ENCODE results near the gene MYO3B.
"Not testable (repeated sequence)": the region's sequence is repeated elsewhere in the genome, so short reads cannot be mapped to it uniquely, and the experiment has no call there.

The MYO3B gene

DNA sequence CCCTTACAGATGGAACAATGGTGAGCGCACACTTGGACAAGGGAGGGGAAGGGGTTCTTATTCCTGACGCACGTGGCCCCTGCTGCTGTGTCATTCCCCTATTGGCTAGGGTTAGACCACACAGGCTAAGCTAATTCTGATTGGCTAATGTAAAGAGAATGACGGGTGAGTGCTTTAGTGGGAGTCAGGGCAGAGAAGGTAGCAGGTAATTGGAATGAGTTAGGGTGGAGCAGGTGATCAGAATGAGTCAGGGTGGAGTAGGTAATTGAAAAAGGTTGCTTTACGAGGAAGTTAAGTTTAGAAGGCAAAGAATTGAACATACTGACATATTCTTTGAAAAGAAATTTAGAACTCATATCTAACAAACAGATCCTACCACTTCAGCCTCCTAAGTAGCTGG is 256.4 kb downstream of the MYO3B start:
- H3K36me3 Mint-ChIP-seq (ENCODE audit: insufficient read depth); H3K9me3 Mint-ChIP-seq; ATAC-seq (replicated peaks); H3K27me3 Mint-ChIP-seq; H3K4me3 Mint-ChIP-seq; DNase-seq: not testable (repeated sequence)
- Mint-ChIP-seq H3K27ac (peak overlapping the region in 1 of 2 donors; percentile 92), H3K4me1 (ENCODE audit: low read depth in 2 of 2) (peaks cover 29 to 44% of the 10 kb centered on the region in 2 donors)

DNA sequence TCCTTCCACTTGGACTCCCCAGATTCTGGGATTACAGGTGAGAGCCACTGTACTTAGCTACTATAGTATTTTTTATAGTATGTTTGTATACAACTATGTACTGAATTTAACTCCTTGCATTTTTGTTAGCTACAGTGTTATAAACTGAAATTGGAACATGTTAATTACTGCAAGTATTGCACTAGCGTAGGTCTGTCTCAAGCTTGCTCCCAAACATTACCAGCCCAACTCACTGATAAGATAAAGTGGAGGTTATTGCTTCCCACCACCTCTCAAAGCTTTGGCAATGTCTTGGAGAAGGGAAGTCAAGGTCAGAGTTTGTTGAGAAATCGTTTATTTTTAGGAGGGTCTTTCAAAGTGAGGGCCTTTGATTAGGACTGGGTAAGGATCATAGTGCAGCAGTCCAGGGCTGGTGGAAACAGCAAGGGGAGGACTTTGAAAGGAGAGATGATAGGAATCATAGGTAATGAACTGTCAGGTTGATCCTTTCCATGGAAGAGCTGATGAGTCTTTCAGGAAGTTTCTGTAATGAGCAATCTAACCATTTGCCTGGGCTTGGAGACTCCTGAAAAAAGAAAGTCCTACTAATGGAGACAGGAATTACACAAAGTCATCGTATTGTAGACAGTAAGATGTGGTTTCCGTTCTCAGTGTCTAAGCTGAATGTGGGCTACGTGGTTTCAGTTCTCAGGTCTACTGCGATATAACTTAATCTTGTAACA is 257.1 kb downstream of the MYO3B start:
- DNase-seq (peak in 2 of 3 experiments; percentile 6 to 14), ATAC-seq (replicated peaks) (peak; percentile 77)
- H3K36me3 Mint-ChIP-seq (ENCODE audit: insufficient read depth): no peaks in the 10 kb centered on the region
- peak overlapping the region; percentile 62 to 74 for H3K4me3 Mint-ChIP-seq
- H3K27me3 Mint-ChIP-seq: no peaks in the 10 kb centered on the region
- peak overlapping the region; percentile 16 to 92 for H3K27ac Mint-ChIP-seq
- no peaks in the 10 kb centered on the region for H3K9me3 Mint-ChIP-seq
- peaks cover 29 to 44% of the 10 kb centered on the region in 2 donors for H3K4me1 Mint-ChIP-seq (ENCODE audit: low read depth in 2 of 2)

DNA sequence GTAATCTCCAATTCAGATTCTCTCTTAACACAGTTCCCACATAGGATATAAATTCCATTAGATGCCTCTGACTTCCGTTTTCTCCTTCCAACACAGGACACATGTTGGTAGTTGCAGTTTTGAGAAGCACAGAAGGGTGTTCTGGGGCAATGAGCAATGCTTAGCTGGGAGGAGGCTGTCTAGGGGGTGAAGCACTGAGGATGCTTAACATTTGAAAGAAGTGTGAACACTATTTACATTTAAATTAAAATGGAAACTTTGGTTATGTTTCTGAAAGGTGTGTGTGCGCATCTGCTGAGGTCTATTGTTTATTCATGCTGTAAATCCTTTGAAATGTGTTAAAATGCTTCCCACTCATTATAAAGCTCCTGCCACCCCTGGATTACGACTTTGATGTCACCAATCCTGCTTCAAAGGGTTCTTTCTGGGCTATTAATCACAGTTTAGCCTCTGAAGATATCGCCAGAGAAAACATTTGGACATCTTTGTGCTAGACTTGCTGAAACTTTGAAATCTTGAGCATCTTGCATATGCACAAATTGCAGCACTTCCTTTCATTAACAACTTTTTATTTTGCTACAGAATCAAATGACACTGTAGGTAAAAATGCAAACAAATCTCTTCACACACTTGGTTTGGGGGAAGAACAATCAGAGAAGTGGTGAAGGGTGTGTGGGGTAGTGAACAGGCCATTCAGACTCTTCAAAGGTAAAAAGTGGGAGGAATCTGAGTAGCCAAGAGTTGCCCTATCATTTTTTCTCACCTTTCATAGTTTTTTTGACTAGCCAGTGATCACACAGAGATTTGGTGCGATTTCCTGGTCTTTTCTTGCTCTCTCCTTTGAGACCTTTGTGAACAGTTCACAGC is 258.4 kb downstream of the MYO3B start:
- Mint-ChIP-seq H3K9me3 (no peaks in the 10 kb centered on the region), H3K27ac (peak overlapping the region; percentile 78 to 92), H3K36me3 (ENCODE audit: insufficient read depth) (no peaks in the 10 kb centered on the region), H3K27me3 (no peaks in the 10 kb centered on the region), H3K4me1 (ENCODE audit: low read depth in 2 of 2) (peaks cover 29 to 44% of the 10 kb centered on the region in 2 donors), H3K4me3 (peak overlapping the region; percentile 62 to 74)
- peak; percentile 69 for ATAC-seq (replicated peaks)
- DNase-seq: no peak

DNA sequence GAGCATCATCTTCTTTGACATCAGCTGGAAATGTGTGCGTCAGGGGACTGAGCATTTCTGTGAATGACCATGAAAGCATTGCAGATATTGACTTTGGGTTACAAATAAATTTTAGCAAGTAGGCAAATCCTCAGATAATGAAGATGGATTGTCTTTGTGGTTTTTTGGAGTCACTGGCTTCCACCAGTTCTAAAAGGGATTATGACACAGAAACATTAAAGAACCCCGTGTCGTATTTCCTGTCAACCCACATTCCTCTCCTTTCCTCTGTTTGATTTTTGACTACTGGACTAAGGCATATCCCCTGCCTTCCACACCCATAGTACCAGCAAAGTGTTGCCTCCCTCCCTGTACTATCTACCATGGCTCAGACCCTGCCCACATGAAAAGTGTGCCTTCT is 268.1 kb downstream of the MYO3B start:
- H3K27ac Mint-ChIP-seq: no peak overlapping the region
- H3K36me3 Mint-ChIP-seq (ENCODE audit: insufficient read depth): no peaks in the 10 kb centered on the region
- H3K4me1 Mint-ChIP-seq (ENCODE audit: low read depth in 2 of 2): no peaks in the 10 kb centered on the region
- H3K9me3 Mint-ChIP-seq: no peaks in the 10 kb centered on the region
- DNase-seq (no peak), ATAC-seq (replicated peaks) (no peak)
- no peak overlapping the region for H3K4me3 Mint-ChIP-seq
- H3K27me3 Mint-ChIP-seq: peaks cover 0 to 16% of the 10 kb centered on the region in 2 donors

- H3K9me3 Mint-ChIP-seq: no peaks in the 10 kb centered on the region
- DNase-seq (no peak), ATAC-seq (replicated peaks) (no peak)
- no peaks in the 10 kb centered on the region for H3K4me1 Mint-ChIP-seq (ENCODE audit: low read depth in 2 of 2)
- H3K36me3 Mint-ChIP-seq (ENCODE audit: insufficient read depth): no peaks in the 10 kb centered on the region
- no peak overlapping the region for H3K4me3 Mint-ChIP-seq
- no peak overlapping the region for H3K27ac Mint-ChIP-seq
- H3K27me3 Mint-ChIP-seq: peaks cover 0 to 16% of the 10 kb centered on the region in 2 donors
Observed at GRCh38 chr2:170449034-170449433, 271.1 kb downstream of the MYO3B start.

- H3K4me1 Mint-ChIP-seq (ENCODE audit: low read depth in 2 of 2): peaks cover 0 to 1% of the 10 kb centered on the region in 2 donors
- H3K27ac Mint-ChIP-seq: no peak overlapping the region
- no peaks in the 10 kb centered on the region for H3K27me3 Mint-ChIP-seq
- no peaks in the 10 kb centered on the region for H3K9me3 Mint-ChIP-seq
- H3K36me3 Mint-ChIP-seq (ENCODE audit: insufficient read depth): no peaks in the 10 kb centered on the region
- DNase-seq (no peak), ATAC-seq (replicated peaks) (no peak)
- H3K4me3 Mint-ChIP-seq: no peak overlapping the region
Observed at GRCh38 chr2:170454471-170455372, 276.8 kb downstream of the MYO3B start.

DNA sequence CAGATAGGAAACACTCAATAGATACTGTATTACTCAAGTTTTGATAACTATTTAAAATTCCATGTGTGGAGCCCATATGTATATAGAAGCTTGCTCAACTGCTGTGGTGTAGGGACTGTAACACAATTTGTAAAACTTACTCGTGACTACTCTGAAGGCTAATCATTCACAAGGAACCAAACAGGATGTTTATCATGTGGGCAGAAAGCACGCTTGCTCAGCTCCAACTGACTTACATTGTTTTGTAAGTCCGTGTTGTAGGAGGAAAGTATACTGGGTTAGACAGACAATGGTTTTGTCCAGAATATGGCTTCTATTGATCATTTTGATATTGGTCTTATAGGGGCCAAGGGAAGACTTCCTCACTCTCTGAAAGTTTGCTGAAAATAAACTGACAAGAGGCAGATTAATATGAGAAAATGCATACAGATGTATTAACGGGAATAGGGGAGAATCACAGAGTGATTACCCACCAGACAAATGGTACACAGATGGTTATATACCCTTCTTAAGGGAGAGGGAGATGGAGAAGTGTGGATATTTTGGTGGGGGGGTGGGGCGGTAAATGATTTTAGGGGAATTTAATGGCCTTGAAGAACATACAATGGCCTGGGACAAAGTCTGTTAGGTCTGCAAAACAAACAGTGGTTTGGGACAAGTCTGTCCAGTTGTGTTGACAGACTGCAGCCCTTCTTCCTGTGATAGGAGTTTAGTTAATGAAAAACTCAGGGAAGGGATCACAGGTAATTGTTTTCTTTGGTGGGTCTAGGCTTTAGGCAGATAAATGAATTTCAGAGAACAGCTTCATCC is 277.9 kb downstream of the MYO3B start:
- Mint-ChIP-seq H3K4me3 (no peak overlapping the region), H3K27ac (no peak overlapping the region), H3K27me3 (no peaks in the 10 kb centered on the region), H3K9me3 (no peaks in the 10 kb centered on the region), H3K36me3 (ENCODE audit: insufficient read depth) (no peaks in the 10 kb centered on the region), H3K4me1 (ENCODE audit: low read depth in 2 of 2) (peaks cover 0 to 1% of the 10 kb centered on the region in 2 donors)
- ATAC-seq (replicated peaks) (no peak), DNase-seq (no peak)

DNA sequence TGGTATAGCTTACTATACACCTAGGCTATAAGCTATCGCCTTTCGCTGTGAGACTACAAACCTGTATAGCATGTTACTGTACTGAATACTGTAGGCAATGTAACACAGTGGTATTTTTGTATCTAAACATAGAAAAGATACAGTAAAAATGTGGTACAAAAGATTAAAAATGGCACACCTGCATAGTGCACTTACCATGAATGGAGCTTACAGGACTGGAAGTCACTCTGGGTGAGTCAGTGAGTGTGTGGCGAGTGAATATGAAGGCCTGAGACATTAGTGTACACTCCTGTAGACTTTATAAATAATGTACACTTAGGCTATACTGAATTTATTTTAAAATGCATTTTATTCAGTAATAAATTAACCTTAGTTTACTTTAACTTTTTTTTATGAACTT is 279.0 kb downstream of the MYO3B start:
- DNase-seq: no peak
- Mint-ChIP-seq H3K36me3 (ENCODE audit: insufficient read depth) (no peaks in the 10 kb centered on the region), H3K4me1 (ENCODE audit: low read depth in 2 of 2) (peaks cover 0 to 1% of the 10 kb centered on the region in 2 donors)

GRCh38 chr2:170457742-170458141 is 279.8 kb downstream of the MYO3B start:
- Mint-ChIP-seq H3K27me3 (no peaks in the 10 kb centered on the region), H3K36me3 (ENCODE audit: insufficient read depth) (no peaks in the 10 kb centered on the region), H3K4me1 (ENCODE audit: low read depth in 2 of 2) (peaks cover 0 to 1% of the 10 kb centered on the region in 2 donors), H3K9me3 (no peaks in the 10 kb centered on the region), H3K27ac (no peak overlapping the region), H3K4me3 (no peak overlapping the region)
- no peak for ATAC-seq (replicated peaks)
- DNase-seq: no peak

More for the DNA sequence above, 279.0 kb downstream of the MYO3B start:
- H3K27me3 Mint-ChIP-seq: no peaks in the 10 kb centered on the region
- H3K27ac Mint-ChIP-seq: no peak overlapping the region
- no peaks in the 10 kb centered on the region for H3K9me3 Mint-ChIP-seq
- ATAC-seq (replicated peaks): no peak
- H3K4me3 Mint-ChIP-seq: no peak overlapping the region

GRCh38 chr2:170461889-170462288 is 283.9 kb downstream of the MYO3B start:
- Mint-ChIP-seq H3K9me3 (no peaks in the 10 kb centered on the region), H3K27me3 (no peaks in the 10 kb centered on the region), H3K4me3 (no peak overlapping the region), H3K36me3 (ENCODE audit: insufficient read depth) (peaks cover 2% of the 10 kb centered on the region), H3K27ac (no peak overlapping the region), H3K4me1 (ENCODE audit: low read depth in 2 of 2) (no peaks in the 10 kb centered on the region)
- DNase-seq: no peak
- ATAC-seq (replicated peaks): no peak

- no peak overlapping the region for H3K27ac Mint-ChIP-seq
- H3K4me3 Mint-ChIP-seq: no peak overlapping the region
- no peaks in the 10 kb centered on the region for H3K27me3 Mint-ChIP-seq
- H3K9me3 Mint-ChIP-seq: no peaks in the 10 kb centered on the region
- no peak for ATAC-seq (replicated peaks)
- peaks cover 2% of the 10 kb centered on the region for H3K36me3 Mint-ChIP-seq (ENCODE audit: insufficient read depth)
- no peaks in the 10 kb centered on the region for H3K4me1 Mint-ChIP-seq (ENCODE audit: low read depth in 2 of 2)
- no peak for DNase-seq
Observed at GRCh38 chr2:170462433-170463205, 284.7 kb downstream of the MYO3B start.

GRCh38 chr2:170463206-170463537 is 285.2 kb downstream of the MYO3B start:
- no peak overlapping the region for H3K4me3 Mint-ChIP-seq
- H3K27ac Mint-ChIP-seq: no peak overlapping the region
- ATAC-seq (replicated peaks) (no peak), DNase-seq (no peak)
- H3K27me3 Mint-ChIP-seq: no peaks in the 10 kb centered on the region
- H3K4me1 Mint-ChIP-seq (ENCODE audit: low read depth in 2 of 2): no peaks in the 10 kb centered on the region
- H3K36me3 Mint-ChIP-seq (ENCODE audit: insufficient read depth): peaks cover 2% of the 10 kb centered on the region
- H3K9me3 Mint-ChIP-seq: no peaks in the 10 kb centered on the region

All from effector memory CD8-positive, alpha-beta T cell (primary cell).